ENCODE measurements around the gene OXSR1.
"Not testable (repeated sequence)": the region's sequence is repeated elsewhere in the genome, so short reads cannot be mapped to it uniquely, and the experiment has no call there.

OXSR1 gene

DNA sequence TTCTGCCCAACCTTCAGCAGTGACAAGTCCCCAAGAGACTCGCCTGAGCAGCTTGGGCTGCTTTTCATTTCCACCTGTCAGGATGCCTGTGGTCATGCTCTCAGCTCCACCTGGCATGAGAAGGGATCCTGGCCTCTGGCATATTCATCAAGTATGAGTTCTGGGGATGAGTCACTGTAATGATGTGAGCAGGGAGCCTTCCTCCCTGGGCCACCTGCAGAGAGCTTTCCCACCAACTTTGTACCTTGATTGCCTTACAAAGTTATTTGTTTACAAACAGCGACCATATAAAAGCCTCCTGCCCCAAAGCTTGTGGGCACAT is 23.4 kb upstream of the OXSR1 start:
- DNase-seq (ENCODE audit: low read depth in 2 of 2) = no peak

DNA sequence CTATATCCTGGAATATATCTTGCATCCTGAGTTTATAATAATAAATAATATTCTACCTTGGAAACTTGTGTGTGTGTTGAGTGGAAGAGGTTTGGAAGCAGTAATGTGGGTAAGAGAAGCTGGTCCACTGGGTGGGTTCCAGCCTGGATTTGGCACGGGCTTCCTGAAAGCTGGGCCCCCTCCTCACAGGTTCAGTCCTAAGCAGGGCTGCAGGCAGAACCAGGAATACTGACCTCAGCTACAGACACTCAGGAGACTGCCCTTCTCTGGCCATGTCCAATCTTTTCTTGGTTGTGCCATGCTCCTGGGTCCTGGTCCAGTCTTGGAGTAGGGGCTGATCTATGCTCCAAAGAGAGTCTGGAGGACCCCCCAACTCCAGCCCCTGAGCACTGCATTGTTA is 22.4 kb upstream of the OXSR1 start:
- no peak for DNase-seq (ENCODE audit: low read depth in 2 of 2)

DNA sequence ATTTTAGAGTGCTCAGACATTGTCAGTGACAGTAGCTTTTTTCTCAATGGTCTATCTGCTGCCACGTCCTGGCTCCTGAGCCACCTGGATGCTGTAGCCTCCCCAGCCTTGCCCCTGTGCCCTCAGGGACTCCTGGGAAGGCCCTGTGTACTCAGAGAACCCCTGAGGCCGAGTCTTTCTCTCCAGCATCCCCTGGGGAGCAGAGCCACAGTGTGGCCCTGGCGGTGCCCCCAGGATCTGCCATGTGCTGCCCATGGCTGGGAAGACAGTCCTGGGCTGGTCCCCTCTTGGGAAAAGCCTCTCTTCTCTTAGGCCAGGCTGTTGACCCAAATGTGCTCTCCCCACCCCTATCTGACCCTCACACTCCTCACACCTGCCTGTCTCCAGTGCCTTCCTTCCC is 21.8 kb upstream of the OXSR1 start:
- no peak for DNase-seq (ENCODE audit: low read depth in 2 of 2)

DNA sequence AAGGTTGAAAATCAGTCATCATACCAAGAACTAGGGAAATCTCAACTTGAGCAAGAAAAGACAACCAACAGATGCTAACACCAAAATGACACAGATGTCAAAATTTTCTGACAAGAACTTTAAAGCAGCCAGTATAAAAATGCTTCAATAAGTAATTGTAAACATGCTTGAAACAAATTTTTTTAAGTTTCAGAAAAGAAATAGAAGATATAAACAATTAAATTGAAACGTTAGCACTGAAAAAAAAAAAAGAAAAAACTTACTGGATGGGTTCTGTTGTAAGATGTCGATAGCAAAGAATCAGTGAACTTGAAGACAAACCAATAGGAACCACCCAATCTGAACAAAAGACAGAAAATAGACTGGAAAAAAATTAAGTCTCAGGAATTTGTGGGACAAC is 18.8 kb upstream of the OXSR1 start:
- no peak for DNase-seq (ENCODE audit: low read depth in 2 of 2)

DNA sequence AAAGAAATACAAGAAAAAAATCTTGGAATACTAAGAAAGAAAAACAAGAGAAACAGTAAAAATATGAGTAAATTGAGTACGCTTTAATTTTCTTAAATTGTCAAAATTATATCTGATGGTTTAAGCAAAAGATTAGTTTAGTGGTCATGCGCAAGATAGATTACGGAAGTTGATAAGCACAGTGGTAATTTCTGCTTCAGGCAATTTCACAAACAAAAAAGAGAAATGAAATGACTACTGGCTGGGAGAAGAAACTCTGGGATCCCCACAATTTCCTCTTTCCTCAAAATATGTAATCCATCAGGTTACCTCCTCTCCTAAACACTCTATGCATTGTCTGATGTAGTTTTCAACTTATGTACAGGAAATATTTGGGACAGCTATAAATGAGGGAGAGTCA is 17.9 kb upstream of the OXSR1 start:
- no peak for DNase-seq (ENCODE audit: low read depth in 2 of 2)

DNA sequence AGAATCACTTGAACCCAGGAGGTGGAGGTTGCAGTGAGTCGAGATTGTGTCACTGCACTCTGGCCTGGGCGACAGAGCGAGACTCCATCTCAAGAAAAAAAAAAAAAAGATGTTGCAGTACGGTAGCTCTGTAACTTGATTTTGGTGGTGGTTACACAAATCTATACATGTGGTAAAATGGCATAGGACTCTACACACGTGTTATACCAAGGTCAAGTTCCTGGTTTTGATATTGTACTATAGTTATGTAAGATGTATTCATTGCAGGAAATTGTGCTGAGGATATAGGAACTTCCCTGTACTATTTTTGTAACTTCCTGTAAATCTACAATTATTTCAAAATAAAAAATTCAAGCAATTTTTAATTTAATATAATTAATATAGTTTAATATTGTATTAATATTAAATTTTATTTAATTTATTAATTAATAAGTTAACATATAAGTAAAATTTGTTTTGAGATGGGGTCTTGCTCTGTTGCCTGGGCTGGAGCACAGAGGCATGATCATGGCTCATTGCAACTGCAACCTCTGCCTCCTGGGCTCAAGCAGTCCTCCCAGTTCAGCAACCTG is 16.9 kb upstream of the OXSR1 start:
- DNase-seq (ENCODE audit: low read depth in 2 of 2) = no peak

DNA sequence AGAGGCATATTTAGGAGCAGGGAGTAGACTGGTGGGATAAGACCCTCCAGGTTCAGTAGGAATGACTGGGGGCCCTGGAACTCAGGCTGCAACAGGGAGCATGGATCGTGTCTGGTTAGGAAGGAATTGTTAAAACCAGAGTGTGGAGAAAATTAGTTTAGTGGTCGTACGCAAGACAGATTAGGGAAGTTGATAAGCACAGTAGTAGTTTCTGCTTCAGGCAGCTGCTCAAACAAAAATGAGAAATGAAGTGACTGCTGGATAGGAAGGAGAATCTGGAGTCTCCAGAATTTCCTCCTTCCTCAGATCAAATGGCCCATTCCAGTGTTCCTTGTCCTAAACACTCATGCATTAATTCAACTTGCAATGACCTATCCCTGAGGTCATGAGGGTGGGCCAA is 15.6 kb upstream of the OXSR1 start:
- no peak for DNase-seq (ENCODE audit: low read depth in 2 of 2)

DNA sequence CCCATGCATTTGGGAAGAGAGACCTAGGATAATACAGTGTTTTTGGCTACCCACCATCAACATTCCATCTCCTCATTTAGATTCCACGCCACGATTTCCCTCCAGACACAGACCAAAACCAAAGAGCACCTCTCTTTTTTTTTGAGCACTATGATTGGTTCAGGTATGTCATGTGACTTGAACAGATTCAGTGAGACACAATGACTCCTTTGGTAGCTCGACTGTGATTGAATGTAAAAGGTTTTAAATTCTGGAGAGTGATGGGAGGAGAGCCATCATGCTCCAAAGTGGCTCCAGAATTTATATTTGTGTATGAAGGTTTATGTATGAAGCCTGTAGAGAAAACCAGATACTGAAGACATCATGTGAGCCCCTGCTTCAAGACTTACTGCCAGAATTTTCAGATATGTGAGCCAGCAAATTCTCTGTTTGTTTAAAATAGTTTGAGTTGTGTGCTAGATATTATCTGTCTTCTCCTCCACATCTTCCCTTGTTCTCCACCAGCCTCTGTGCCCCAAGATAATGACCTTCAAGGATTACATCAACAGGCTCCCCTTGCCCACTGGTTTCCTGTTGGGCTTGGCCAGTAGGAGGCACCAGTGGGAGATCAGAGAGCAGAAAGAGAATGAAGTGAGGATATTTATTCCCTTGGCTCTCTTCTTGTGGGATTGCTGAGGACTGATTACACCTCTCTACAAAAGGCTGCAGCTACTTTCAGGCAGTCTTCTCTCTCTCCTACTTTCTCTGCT is 14.4 kb upstream of the OXSR1 start:
- no peak for DNase-seq (ENCODE audit: low read depth in 2 of 2)

DNA sequence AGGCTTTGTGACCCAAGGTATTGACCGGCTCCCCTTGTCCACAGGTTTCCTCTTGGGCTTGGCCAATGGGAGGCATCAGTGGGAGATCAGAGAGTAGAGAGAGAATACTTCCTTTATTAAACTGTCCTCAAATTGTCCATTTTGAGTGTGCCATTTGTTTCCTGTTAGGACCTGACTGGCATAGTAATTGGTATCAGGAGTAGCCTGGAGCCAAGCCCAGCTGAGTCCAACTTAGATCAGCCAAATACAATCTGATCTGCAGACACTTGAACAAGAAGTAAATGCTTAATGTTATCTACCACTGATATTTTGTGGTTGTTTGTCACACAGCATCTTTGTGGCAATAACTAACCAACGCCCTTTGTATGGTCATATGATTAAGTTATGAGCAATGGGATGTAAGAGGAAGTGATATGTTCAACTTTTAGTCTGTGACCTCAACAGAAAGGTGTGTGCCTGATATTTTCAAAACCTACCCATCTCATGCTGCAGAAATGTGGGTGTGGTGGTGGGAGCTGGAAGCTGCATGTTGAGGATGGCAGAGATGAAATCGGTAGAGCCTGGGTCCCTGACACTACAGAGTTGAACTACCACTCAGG is 13.6 kb upstream of the OXSR1 start:
- no peak for DNase-seq (ENCODE audit: low read depth in 2 of 2)

DNA sequence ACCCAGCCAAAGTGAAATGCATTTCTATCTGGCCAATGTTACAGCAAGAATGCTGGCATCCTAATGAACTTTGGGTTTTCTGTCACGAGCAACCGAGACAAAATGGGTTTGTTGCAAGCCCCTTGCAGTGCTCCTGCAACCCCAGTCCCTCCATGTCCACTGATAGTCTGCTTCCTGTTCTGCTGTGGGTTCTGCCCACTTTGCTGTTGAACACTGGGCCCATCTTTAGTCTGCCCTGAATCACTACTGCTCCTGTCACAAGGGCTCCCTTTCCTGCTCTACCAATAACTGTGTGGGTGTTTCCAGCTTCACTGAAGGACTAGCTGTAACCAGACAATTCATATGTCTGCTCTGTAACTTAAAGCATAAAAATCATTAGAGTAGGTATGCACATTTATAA is 12.7 kb upstream of the OXSR1 start:
- no peak for DNase-seq (ENCODE audit: low read depth in 2 of 2)

DNA sequence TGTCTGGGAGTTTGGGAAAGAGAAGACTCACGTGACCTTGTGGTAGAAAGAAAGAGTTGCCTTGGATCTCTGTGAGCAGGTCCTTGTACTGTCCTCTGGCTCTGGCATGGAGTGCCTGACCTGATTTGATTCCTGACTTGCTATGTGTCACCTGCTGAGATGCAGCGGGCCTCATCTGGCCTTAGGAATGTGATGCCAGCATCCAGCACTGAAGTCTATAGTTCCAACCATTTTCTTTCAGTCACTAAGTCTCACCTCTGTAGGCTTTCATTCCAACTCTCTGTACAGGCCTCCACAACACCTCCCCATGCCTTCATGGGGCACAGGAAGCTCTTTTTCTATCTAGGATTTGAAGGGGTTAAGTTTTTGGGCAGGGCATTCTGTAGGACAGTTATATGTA is 12.1 kb upstream of the OXSR1 start:
- no peak for DNase-seq (ENCODE audit: low read depth in 2 of 2)

DNA sequence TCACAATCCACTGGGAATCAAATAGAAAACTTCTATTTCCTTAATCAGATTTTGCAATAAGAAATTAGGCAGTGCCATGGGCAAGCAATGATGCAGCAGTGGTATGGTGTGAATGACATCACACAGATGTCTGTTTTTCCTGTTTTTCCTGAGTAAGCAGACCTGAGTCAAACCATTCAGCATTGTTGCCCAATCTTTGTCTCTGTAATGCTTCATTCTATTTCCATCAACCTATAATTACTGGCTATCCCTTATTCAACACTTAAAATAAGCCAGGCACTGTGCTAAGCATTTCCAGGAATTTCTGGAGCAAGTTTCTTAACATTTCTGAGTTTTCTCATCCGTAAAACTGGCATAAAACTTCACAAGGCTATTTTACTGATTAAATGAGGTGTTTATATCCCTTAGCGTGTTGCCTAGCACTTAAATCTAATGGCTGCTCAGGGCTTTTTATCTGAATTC is 11.3 kb upstream of the OXSR1 start:
- DNase-seq (ENCODE audit: low read depth in 2 of 2) = no peak

DNA sequence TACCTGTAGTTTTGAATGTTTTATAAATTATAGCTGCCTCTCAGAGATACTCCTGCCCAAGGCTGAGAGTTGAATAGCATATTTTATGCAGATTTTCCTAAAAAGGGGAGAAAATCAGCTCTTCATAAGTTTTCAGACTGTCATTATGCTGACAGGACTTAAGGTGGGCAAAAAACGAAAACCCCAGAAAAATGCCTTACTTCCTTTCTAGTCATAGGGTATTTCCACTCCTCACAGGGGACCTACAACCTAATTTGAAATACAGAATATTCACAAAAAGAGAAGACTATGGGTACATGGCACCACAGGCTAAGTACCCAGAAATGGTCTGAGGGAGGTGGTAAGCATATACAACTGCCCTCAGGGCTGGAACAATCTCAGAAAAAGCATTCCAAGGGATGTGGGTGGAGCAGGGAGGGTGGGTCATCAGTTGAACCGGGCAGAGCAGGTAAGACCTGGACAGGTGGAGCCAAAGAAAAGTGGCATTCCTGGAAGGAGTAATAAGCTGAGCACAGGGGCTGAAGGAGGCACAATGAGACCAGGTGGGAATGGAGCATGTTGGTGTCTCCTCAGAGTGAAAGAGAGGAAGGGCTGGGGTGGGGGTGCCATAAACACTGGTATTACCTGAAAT is 10.6 kb upstream of the OXSR1 start:
- DNase-seq (ENCODE audit: low read depth in 2 of 2) = no peak

DNA sequence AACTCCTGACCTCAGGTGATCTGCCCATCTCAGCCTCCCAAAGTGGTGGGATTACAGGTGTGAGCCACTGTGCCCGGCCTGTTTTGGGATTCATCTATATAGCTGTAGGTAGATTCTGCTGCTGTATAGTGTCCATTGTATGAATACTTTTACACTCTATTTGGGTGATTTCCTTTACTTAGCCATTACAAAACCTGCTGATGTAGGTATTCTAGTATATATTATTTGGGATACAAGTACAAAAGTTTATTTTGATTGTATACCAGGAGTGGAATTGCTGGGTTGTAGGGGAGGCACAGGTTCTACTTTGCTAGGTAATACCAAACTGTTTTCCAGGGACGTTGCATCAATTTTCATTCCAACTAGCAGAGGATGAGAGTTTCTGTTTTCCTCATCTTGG is 9.5 kb upstream of the OXSR1 start:
- DNase-seq (ENCODE audit: low read depth in 2 of 2) = no peak

DNA sequence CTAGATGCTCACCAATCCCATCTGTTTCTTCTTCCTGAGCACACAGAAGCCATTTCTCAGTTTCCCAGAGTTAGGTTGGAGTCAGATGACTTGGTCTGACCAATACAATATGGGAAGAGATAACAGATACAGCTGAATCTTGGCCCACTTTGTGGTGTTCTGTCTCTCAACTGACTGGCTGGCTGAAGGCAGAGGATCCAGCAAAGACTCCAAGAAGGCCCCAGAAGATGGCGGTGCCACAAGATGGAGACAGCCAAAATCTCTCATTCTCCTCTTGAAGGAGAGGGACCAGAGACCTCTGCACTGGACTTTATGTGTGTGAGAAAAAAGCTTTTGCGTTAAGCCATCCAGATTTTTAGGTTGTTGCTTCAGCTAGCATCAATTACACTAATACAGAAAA is 8.2 kb upstream of the OXSR1 start:
- no peak for DNase-seq (ENCODE audit: low read depth in 2 of 2)

DNA sequence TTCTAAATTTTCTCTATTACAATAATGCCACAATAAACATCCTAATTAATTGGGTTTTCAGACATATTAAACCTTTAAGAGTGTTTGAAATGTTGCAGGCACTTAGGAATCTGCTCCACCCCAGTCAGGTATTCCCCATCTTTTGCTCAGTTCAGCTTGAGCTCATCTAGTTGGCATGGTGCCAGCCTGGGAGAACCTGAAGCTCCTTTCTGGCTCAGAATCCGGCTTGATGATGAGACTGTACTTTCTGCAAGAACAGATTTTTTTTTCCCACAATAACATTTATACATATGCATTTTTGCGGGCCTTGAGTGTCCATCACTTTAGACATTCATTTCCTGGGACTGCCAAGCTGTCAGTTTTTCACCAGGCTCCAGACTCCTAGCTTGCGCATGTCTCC is 7.7 kb upstream of the OXSR1 start:
- DNase-seq (ENCODE audit: low read depth in 2 of 2) = no peak

DNA sequence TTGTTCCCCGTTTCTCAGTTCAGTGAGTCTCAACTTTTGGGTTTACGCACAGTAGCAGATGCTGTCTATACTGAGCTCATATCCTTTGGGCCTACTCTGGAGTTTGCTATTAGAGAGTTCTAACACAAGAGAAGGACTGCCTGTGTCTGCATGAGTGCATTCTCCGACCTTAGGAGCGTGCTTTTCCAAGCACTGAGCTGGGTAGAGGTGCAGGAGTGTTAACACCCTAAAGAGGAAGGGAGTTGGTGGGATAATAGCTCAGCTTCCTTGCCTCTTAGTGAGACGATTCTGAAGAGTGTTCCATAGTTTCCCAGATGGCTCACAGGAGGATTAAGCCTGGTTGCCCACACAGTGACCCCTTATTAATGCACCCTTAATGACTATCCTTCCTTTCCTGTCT is 6.9 kb upstream of the OXSR1 start:
- DNase-seq (ENCODE audit: low read depth in 2 of 2) = no peak

DNA sequence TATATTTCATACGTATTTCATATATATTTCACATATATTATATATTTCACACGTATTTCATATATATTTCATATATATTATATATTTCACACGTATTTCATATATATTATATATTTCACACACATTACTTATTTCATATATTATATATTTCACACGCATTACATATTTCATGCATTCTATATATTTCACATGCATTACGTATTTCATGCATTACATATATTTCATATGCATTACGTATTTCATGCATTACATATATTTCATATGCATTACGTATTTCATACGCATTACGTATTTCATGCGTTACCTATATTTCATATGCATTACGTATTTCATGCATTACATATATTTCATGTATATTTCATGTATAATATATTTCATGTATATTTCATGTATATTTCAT is 4.6 kb upstream of the OXSR1 start:
- DNase-seq (ENCODE audit: low read depth in 2 of 2) = not testable (repeated sequence)

DNA sequence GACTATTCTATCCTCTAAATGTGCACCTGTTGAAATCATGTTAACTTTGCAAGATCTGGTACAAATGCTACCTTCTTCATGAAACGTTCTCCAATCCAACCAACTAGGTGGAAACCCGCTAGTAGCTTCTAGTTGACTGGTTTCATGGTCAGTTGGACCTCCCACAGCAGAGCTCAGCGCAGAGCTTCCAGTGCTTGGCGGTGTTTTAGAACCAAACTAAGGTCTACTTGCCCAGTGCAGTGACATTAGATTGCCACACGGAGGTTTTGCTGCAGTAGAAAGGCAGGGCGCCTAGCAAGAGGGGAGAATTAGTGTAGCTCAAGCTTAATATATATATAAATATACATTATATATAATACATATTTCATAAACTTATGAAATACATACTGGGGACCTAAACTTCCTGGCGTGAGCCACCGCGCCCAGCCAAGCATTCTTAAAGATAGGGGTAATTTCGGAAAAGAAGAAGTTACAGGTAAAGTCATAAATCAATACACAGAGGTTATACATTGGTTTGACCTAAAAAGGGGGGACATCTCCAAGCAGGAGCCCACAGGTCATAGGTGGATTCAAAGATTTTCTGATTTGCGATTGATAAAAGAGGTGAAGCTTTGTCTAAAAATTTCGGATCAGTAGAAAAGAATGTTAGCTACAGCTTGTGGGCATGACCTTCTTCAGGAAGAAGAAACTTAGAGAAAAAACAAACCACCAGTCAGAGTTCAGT is 2.1 kb upstream of the OXSR1 start:
- DNase-seq (ENCODE audit: low read depth in 2 of 2) = no peak

DNA sequence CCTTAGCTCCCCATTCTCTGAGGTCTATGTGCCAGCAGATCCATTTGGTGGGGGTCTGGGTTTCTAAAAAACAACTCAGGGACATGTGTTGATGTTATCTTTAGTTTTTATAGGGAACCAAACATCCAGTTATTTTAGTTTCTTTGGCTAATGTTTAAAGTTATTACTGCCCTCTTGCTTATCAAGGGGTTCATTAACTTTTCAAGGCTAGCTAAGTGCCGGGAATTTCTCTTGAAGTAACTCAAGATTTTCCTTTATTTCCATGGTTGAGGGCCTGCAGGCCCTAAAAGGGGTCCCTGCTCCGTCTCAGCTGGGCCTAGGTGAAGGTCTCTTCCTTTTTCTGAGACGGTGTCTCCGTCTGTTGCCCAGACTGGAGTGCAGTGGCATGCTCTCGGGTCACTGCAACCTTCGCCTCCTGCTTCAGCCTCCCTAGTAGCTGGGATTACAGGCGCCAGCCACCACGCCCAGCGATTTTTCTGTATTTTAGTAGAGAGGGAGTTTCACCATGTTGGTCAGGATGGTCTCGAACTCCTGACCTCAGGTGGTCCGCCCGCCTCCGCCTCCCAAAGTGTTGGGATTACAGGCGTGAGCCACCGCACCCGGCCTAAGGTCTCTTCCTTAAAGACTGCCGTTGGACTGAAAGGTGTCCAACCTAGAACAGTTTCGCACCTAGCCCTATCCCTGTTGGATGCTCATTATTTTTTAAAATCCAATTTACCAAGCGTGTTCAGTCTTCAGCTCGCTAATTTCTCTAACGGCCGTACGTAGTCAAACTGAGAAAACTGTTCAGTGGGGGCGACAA is 1.3 kb upstream of the OXSR1 start:
- DNase-seq (ENCODE audit: low read depth in 2 of 2) = no peak

DNA sequence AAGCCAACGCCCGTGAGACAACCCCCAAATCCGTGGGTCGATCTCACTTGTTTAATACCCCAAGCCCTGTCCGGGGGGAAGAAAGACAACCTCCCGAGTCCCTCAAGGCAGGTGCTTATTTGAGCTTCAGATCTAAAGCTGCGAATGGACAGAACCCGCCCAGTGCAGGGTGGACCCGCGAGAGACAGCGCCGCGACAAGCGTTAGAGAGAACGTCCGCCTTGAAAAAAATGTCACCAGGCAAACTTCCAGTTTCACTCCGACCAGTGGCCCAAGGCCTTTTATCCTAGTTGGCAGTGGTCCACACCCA is 740 bp upstream of the OXSR1 start:
- DNase-seq (ENCODE audit: low read depth in 2 of 2) = no peak

Measured in activated CD8-positive, alpha-beta memory T cell treated with anti-CD3 and anti-CD28 coated beads for 4 hours (primary cell).